Mesendoderm (in vitro differentiated cells): ENCODE results near the gene FSTL5.

Experiments used
- DNase-seq: peaks from one replicate; pipeline ENCODE4 v3.0.0; 2013
- H2AK5ac ChIP-seq: 2 replicates; pipeline ENCODE4 v1.6.1; 2013; ENCODE audit warnings: low read length, inconsistent platforms
- H2BK120ac ChIP-seq: 2 replicates; pipeline ENCODE4 v1.6.1; 2013; ENCODE audit warnings: low read depth, mild to moderate bottlenecking, low read length, moderate library complexity, mixed read lengths
- H2BK15ac ChIP-seq: replicated peaks from 2 replicates; pipeline ENCODE4 v1.6.1; 2013; ENCODE audit warnings: low read depth, mild to moderate bottlenecking, moderate library complexity
- H2BK5ac ChIP-seq: 2 replicates; pipeline ENCODE4 v1.6.1; 2013; ENCODE audit warnings: low read length, inconsistent platforms
- H3K18ac ChIP-seq: 2 replicates; pipeline ENCODE4 v1.6.1; 2013; ENCODE audit warnings: mild to moderate bottlenecking, low read length, mixed read lengths
- H3K23ac ChIP-seq: one replicate; pipeline ENCODE4 v1.6.1; 2013; ENCODE audit warnings: low read length
- H3K27ac ChIP-seq: 2 replicates; pipeline ENCODE4 v1.5.1; 2013; ENCODE audit warnings: low read depth, mild to moderate bottlenecking, inconsistent platforms, low read length, moderate library complexity
- H3K27me3 ChIP-seq: 2 replicates; pipeline ENCODE4 v1.6.1; 2013; ENCODE audit warnings: low read length, control low read depth, mild to moderate bottlenecking, inconsistent platforms; ENCODE audit not compliant: insufficient read depth, poor library complexity
- H3K36me3 ChIP-seq: 2 replicates; pipeline ENCODE4 v1.6.1; 2013; ENCODE audit warnings: low read length, inconsistent platforms; ENCODE audit not compliant: control insufficient read depth, insufficient read depth
- H3K4ac ChIP-seq: one replicate; pipeline ENCODE4 v1.6.1; 2013; ENCODE audit warnings: low read depth, mild to moderate bottlenecking, low read length, moderate library complexity
- H3K4me1 ChIP-seq: 2 replicates; pipeline ENCODE4 v1.6.1; 2013; ENCODE audit warnings: low read depth, low read length, inconsistent platforms; ENCODE audit not compliant: control insufficient read depth
- H3K4me2 ChIP-seq: 2 replicates; pipeline ENCODE4 v1.6.1; 2013; ENCODE audit warnings: low read length
- H3K4me3 ChIP-seq: 2 replicates; pipeline ENCODE4 v1.5.1; 2013; ENCODE audit warnings: mild to moderate bottlenecking, low read length
- H3K56ac ChIP-seq: one replicate; pipeline ENCODE4 v1.6.1; 2013; ENCODE audit warnings: low read length
- H3K79me1 ChIP-seq: 2 replicates; pipeline ENCODE4 v1.6.1; 2013; ENCODE audit warnings: low read length, inconsistent platforms
- H3K79me2 ChIP-seq: 2 replicates; pipeline ENCODE4 v1.6.1; 2013; ENCODE audit warnings: mild to moderate bottlenecking, low read length; ENCODE audit not compliant: control insufficient read depth, insufficient read depth
- H3K9ac ChIP-seq: 2 replicates; pipeline ENCODE4 v1.6.1; 2013; ENCODE audit warnings: low read length, inconsistent platforms
- H4K5ac ChIP-seq: one replicate; pipeline ENCODE4 v1.6.1; 2013; ENCODE audit warnings: low read length
- H4K8ac ChIP-seq: one replicate; pipeline ENCODE4 v1.6.1; 2013; ENCODE audit warnings: low read depth, mild to moderate bottlenecking, control low read depth, low read length, moderate library complexity
- WGBS: extraction: QIAGEN DNeasy Blood & Tissue Kit; methylation state at CpG from one replicate; pipeline ENCODE4 v1.1.7; 2013; ENCODE audit warnings: low lambda C conversion rate, missing lambda C conversion rate; ENCODE audit not compliant: insufficient coverage; ENCODE audit errors: extremely low coverage; 5-methylcytosine and 5-hydroxymethylcytosine counted together

FSTL5 gene

DNA sequence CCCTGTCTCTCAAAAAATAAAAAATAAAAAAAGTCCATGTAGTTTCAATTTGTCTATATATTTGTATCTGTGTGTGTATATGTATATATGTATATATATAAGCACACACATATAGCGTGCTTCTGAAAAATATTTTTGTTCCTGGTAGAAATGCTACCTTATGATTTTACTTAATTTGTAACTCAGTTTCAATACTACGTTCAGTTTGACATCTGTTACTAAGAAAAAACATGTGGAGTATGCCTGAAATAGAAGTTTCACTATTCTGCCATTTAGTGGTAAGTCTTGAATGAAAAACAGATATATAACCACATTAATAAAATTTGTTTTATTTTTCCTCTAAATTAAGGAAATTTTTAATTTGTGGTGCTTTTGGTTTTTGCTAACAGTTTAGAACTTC is 14.2 kb downstream of the FSTL5 start:
- Histone ChIP-seq H3K4me3 (no peak overlapping the region), H3K56ac (no peak overlapping the region), H4K8ac (no peak overlapping the region), H3K4me2 (no peak overlapping the region), H3K4ac (no peak overlapping the region), H2BK15ac (no peak overlapping the region), H3K4me1 (no peaks in the 10 kb centered on the region), H3K23ac (no peak overlapping the region), H3K18ac (no peak overlapping the region), H2AK5ac (no peak overlapping the region), H4K5ac (no peak overlapping the region), H3K27ac (no peak overlapping the region), H3K36me3 (no peaks in the 10 kb centered on the region), H3K79me1 (no peaks in the 10 kb centered on the region), H2BK120ac (no peak overlapping the region), H3K79me2 (no peaks in the 10 kb centered on the region), H2BK5ac (no peak overlapping the region), H3K27me3 (no peaks in the 10 kb centered on the region), H3K9ac (no peak overlapping the region)
- no peak for DNase-seq
- WGBS: no CpG with 5 or more reads among the region's 2 CpGs

DNA sequence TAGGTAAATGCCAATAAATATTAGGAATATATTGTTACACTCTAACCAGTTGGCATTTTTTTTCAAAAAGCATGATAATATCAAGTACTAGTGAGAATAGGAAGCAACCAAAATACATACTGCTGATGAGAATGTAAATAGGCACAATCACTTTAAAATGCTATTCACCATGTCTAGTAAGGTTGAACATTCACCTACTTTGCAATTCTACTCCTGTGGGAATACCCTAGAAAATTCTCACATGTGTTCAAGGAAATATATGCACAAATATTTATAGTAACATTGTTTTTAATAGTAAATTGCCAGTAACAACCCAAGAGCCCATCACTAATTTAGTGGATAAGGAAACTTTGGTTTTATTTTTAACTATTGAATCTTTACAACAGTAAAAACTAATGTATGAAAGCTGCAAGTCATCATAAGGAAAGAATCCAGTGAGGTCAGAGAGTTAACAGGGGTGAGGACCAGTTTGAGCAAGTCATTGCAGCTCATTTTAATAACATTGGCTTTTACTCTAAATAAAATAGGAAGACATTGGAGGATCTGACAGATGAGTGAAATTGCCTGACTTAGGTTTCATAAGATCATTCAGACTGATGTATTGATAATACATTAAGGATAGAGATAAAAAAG is 23.6 kb downstream of the FSTL5 start:
- Histone ChIP-seq H2BK120ac (no peak overlapping the region), H3K23ac (no peak overlapping the region), H4K5ac (no peak overlapping the region), H2BK5ac (no peak overlapping the region), H3K27ac (no peak overlapping the region), H3K79me1 (no peaks in the 10 kb centered on the region), H2AK5ac (no peak overlapping the region), H3K4me3 (no peak overlapping the region), H3K9ac (no peak overlapping the region), H3K56ac (no peak overlapping the region), H3K18ac (no peak overlapping the region), H3K4me1 (no peaks in the 10 kb centered on the region), H4K8ac (no peak overlapping the region), H3K36me3 (no peaks in the 10 kb centered on the region), H2BK15ac (no peak overlapping the region), H3K27me3 (no peaks in the 10 kb centered on the region), H3K79me2 (no peaks in the 10 kb centered on the region), H3K4ac (no peak overlapping the region), H3K4me2 (no peak overlapping the region)
- no peak for DNase-seq

DNA sequence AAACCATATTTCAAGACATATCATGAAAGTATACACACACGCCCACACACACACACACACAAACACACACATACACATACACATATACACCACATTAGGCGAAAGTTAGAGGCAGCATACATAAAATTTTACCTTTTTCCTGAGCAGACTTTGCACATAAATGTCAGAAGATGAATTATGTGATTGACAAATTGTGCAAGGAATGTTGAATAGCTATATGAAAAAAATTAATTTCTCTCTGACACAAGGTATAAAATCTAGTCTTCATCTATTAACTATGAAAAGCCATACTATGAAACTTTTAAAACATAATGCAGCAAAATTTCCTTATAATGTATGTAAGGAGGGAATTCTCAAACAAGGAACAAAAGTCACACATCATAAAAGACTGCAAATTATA is 24.4 kb downstream of the FSTL5 start:
- Histone ChIP-seq H3K18ac (no peak overlapping the region), H3K23ac (no peak overlapping the region), H3K79me1 (no peaks in the 10 kb centered on the region), H3K56ac (no peak overlapping the region), H2BK120ac (no peak overlapping the region), H3K9ac (no peak overlapping the region), H4K5ac (no peak overlapping the region), H2AK5ac (no peak overlapping the region), H3K27ac (no peak overlapping the region), H3K36me3 (no peaks in the 10 kb centered on the region), H3K4me1 (no peaks in the 10 kb centered on the region), H3K27me3 (no peaks in the 10 kb centered on the region), H3K4me2 (no peak overlapping the region), H3K4me3 (no peak overlapping the region), H3K79me2 (no peaks in the 10 kb centered on the region), H2BK5ac (no peak overlapping the region), H2BK15ac (no peak overlapping the region), H3K4ac (no peak overlapping the region), H4K8ac (no peak overlapping the region)
- no CpG with 5 or more reads among the region's 2 CpGs for WGBS
- no peak for DNase-seq

DNA sequence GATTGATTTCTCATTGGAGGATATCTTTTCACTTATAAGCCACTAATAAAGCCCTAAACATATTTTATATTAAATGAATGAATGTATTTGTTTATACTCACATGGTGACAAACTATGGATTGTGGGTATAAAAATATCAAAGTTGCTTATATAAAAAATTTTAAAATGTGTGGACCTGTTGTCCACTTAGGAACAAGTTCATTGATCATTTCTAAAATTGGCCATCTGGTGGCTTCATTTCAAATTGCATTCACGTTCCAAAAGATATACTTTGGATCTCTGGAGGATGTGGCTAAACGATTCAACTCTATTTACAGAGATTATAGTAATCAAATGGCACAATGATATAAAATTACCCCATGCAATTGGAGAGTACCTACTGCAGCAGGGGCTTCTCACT is 32.5 kb downstream of the FSTL5 start:
- Histone ChIP-seq H3K56ac (no peak overlapping the region), H3K36me3 (no peaks in the 10 kb centered on the region), H2BK5ac (no peak overlapping the region), H3K4me2 (no peak overlapping the region), H4K5ac (no peak overlapping the region), H3K23ac (no peak overlapping the region), H3K4me3 (no peak overlapping the region), H3K27me3 (no peaks in the 10 kb centered on the region), H3K4ac (no peak overlapping the region), H3K9ac (no peak overlapping the region), H4K8ac (no peak overlapping the region), H2BK15ac (no peak overlapping the region), H3K79me2 (no peaks in the 10 kb centered on the region), H2AK5ac (no peak overlapping the region), H3K79me1 (no peaks in the 10 kb centered on the region), H3K27ac (no peak overlapping the region), H3K18ac (no peak overlapping the region), H2BK120ac (no peak overlapping the region), H3K4me1 (no peaks in the 10 kb centered on the region)
- DNase-seq: no peak
- no CpG with 5 or more reads among the region's 2 CpGs for WGBS

DNA sequence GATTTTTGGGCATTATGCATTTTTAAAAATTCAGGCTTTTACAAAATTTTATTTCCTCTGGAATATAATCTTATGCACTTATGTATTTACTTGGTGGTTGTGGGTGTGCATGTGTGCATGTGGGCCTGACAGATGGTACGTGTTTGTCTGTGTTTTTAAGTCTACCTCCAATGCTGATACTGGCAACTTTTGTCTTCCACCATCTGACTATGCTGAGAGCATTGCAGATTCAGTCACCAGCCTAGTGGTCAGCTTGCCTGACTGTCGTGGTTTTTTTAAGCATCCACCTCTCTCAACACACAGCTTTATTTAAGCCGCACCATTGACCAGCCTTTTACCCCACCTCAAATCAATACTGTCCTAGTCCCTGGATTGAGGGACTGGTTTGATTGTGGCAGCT is 37.1 kb downstream of the FSTL5 start:
- no peak overlapping the region for H3K4me3 ChIP-seq
- no peaks in the 10 kb centered on the region for H3K4me1 ChIP-seq
- no peak overlapping the region for H2AK5ac ChIP-seq
- H4K5ac ChIP-seq: no peak overlapping the region
- H2BK15ac ChIP-seq: no peak overlapping the region
- no peak overlapping the region for H3K9ac ChIP-seq
- H3K23ac ChIP-seq: no peak overlapping the region
- H3K4me2 ChIP-seq: no peak overlapping the region
- no peak overlapping the region for H2BK5ac ChIP-seq
- WGBS: no CpG with 5 or more reads among the region's 3 CpGs
- no peaks in the 10 kb centered on the region for H3K79me1 ChIP-seq
- no peak overlapping the region for H3K4ac ChIP-seq
- no peaks in the 10 kb centered on the region for H3K79me2 ChIP-seq
- DNase-seq: no peak
- no peaks in the 10 kb centered on the region for H3K36me3 ChIP-seq
- H4K8ac ChIP-seq: no peak overlapping the region
- H3K18ac ChIP-seq: no peak overlapping the region
- no peaks in the 10 kb centered on the region for H3K27me3 ChIP-seq
- no peak overlapping the region for H2BK120ac ChIP-seq
- no peak overlapping the region for H3K27ac ChIP-seq
- no peak overlapping the region for H3K56ac ChIP-seq

DNA sequence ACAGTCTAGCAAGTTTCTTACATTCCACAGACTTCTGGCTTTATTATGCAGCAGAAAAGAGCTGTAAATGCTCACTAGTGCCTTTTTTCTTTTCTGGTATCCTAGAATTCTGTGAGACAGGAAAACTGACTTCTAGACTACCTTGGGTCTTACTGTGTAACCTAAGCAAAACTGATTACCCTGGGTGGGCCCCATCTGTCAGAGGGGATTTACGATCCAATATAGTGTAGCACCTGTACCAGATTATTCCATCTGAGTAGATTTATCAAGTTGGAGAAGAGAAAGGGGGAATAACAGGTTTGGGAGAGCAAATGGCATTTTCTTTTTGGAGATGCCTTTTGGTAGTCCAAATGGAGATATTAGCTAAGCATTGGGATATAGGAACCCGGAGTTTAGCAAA is 46.7 kb downstream of the FSTL5 start:
- no peak overlapping the region for H4K8ac ChIP-seq
- H3K4me3 ChIP-seq: no peak overlapping the region
- no peak for DNase-seq
- no peak overlapping the region for H2BK5ac ChIP-seq
- peaks cover 5% of the 10 kb centered on the region for H3K4me1 ChIP-seq
- H3K36me3 ChIP-seq: no peaks in the 10 kb centered on the region
- no peaks in the 10 kb centered on the region for H3K79me2 ChIP-seq
- H3K18ac ChIP-seq: no peak overlapping the region
- H3K23ac ChIP-seq: no peak overlapping the region
- H2BK15ac ChIP-seq: no peak overlapping the region
- no peak overlapping the region for H3K27ac ChIP-seq
- H3K9ac ChIP-seq: no peak overlapping the region
- no peak overlapping the region for H4K5ac ChIP-seq
- H2AK5ac ChIP-seq: no peak overlapping the region
- H3K56ac ChIP-seq: no peak overlapping the region
- H3K4ac ChIP-seq: no peak overlapping the region
- H3K79me1 ChIP-seq: no peaks in the 10 kb centered on the region
- no peak overlapping the region for H2BK120ac ChIP-seq
- no peak overlapping the region for H3K4me2 ChIP-seq
- WGBS: no CpG with 5 or more reads among the region's 2 CpGs
- H3K27me3 ChIP-seq: no peaks in the 10 kb centered on the region
